ENCODE measurements around the gene TNIK.

- TF ChIP-seq, protein P1, sequence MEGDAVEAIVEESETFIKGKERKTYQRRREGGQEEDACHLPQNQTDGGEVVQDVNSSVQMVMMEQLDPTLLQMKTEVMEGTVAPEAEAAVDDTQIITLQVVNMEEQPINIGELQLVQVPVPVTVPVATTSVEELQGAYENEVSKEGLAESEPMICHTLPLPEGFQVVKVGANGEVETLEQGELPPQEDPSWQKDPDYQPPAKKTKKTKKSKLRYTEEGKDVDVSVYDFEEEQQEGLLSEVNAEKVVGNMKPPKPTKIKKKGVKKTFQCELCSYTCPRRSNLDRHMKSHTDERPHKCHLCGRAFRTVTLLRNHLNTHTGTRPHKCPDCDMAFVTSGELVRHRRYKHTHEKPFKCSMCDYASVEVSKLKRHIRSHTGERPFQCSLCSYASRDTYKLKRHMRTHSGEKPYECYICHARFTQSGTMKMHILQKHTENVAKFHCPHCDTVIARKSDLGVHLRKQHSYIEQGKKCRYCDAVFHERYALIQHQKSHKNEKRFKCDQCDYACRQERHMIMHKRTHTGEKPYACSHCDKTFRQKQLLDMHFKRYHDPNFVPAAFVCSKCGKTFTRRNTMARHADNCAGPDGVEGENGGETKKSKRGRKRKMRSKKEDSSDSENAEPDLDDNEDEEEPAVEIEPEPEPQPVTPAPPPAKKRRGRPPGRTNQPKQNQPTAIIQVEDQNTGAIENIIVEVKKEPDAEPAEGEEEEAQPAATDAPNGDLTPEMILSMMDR (IDR thresholded peaks at IDR 0.05), result no peak
- TF ChIP-seq ZFX (IDR thresholded peaks at IDR 0.05; ENCODE audit: borderline replicate concordance), result no peak
Measured at GRCh38 chr3:171309906-171310359, 150.3 kb downstream of the TNIK start.
